GM23338 (cell line): ENCODE data around the gene FRY.

Experiments
- CREB1 ChIP-seq: fragments of 250-450 bp; sonication (Bioruptor Pico); IDR thresholded peaks from 2 replicates; pipeline ENCODE4 v1.5.0; 2020; ENCODE audit warnings: low read depth, mild to moderate bottlenecking, moderate library complexity
- CTCF ChIP-seq, 2 experiments: fragments of 200-600 bp in 1 of 2; sonication (generic) in 1 of 2; conservative IDR thresholded peaks; 2 replicates each; pipeline versions ENCODE4 v1.5.1 to v1.6.1; 2016 to 2017; ENCODE audit warnings: antibody characterized with exemption in 2 of 2, low read depth in 2 of 2, mild to moderate bottlenecking in 2 of 2, moderate library complexity in 1 of 2
- EZH2 ChIP-seq: fragments of 200-600 bp; sonication (generic); IDR thresholded peaks from one replicate; pipeline ENCODE4 v1.8.0; 2017; ENCODE audit warnings: antibody characterized with exemption, mild to moderate bottlenecking, low read depth; ENCODE audit not compliant: unreplicated experiment
- EZH2phosphoT487 ChIP-seq: fragments of 200-600 bp; sonication (generic); IDR thresholded peaks from one replicate; pipeline ENCODE4 v1.8.1; 2018; ENCODE audit warnings: antibody characterized with exemption; ENCODE audit not compliant: unreplicated experiment
- POLR2AphosphoS5 ChIP-seq: IDR thresholded peaks from 2 replicates; pipeline ENCODE4 v1.6.1; 2016; ENCODE audit warnings: antibody characterized with exemption, low read depth
- TF ChIP-seq, protein P1 (sequence below): IDR thresholded peaks from one replicate; pipeline ENCODE4 v1.6.1; 2018; ENCODE audit warnings: antibody characterized with exemption; ENCODE audit not compliant: unreplicated experiment

DNA sequence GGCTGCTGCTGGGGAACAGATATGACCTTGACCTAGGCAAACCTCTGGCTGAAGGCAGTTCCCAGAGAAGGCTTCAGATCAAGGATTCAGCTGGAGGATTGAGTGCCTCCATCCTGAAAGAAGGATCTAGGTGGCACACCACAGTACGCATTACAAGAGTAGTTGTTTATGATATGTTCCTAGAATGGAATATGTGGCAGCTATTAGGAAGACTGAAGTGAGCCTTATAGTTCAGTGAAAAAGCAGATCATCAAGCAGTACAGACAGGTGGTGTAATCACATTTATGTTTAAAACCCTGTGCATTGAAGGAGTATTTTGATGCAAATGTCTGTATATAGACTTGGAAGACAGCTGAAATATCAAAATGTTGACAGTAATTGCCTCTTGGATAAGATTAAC, 167.6 kb downstream of the FRY start:
- TF ChIP-seq CTCF (conservative IDR thresholded peaks at IDR 0.05; ENCODE audit: low read depth in 2 of 2) (no peak), POLR2AphosphoS5 (no peak), EZH2 (no peak), EZH2phosphoT487 (no peak), CREB1 (CRISPR knock-in tag) (no peak)
- TF ChIP-seq, protein P1, sequence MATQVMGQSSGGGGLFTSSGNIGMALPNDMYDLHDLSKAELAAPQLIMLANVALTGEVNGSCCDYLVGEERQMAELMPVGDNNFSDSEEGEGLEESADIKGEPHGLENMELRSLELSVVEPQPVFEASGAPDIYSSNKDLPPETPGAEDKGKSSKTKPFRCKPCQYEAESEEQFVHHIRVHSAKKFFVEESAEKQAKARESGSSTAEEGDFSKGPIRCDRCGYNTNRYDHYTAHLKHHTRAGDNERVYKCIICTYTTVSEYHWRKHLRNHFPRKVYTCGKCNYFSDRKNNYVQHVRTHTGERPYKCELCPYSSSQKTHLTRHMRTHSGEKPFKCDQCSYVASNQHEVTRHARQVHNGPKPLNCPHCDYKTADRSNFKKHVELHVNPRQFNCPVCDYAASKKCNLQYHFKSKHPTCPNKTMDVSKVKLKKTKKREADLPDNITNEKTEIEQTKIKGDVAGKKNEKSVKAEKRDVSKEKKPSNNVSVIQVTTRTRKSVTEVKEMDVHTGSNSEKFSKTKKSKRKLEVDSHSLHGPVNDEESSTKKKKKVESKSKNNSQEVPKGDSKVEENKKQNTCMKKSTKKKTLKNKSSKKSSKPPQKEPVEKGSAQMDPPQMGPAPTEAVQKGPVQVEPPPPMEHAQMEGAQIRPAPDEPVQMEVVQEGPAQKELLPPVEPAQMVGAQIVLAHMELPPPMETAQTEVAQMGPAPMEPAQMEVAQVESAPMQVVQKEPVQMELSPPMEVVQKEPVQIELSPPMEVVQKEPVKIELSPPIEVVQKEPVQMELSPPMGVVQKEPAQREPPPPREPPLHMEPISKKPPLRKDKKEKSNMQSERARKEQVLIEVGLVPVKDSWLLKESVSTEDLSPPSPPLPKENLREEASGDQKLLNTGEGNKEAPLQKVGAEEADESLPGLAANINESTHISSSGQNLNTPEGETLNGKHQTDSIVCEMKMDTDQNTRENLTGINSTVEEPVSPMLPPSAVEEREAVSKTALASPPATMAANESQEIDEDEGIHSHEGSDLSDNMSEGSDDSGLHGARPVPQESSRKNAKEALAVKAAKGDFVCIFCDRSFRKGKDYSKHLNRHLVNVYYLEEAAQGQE = no peak
